Sigmoid colon (tissue), 7 donors: ENCODE measurements around the gene SDK2. TPM values are rescaled to one million over a fixed set of nuclear protein-coding genes. Genes with fewer than 3 reads are reported as not detected.

ENCODE experiments used
- DNase-seq: peaks from one replicate; pipeline ENCODE4 v3.0.0-alpha.2; 2019
- H3K27ac ChIP-seq, 4 donors: fragments of 200-600 bp; sonication (generic); one replicate each; pipeline ENCODE4 v1.5.1; 2016 to 2019; ENCODE audit warnings: mild to moderate bottlenecking in 1 of 4
- H3K27me3 ChIP-seq, 3 donors: fragments of 200-600 bp; sonication (generic); one replicate each; pipeline ENCODE4 v1.5.1; 2019; ENCODE audit warnings: mild to moderate bottlenecking in 1 of 3
- H3K36me3 ChIP-seq, 4 donors: fragments of 200-600 bp; sonication (generic); one replicate each; pipeline ENCODE4 v1.5.1; 2016 to 2019
- H3K4me1 ChIP-seq, 4 donors: fragments of 200-600 bp; sonication (generic); one replicate each; pipeline ENCODE4 v1.5.1; 2017 to 2019
- H3K4me3 ChIP-seq, 4 donors: fragments of 200-600 bp; sonication (generic); one replicate each; pipeline ENCODE4 v1.5.1; 2017 to 2019; ENCODE audit warnings: mild to moderate bottlenecking in 2 of 4, moderate library complexity in 1 of 4
- H3K9me3 ChIP-seq, 4 donors: fragments of 200-600 bp in 3 of 4; sonication (generic) in 3 of 4; one replicate each; pipeline versions ENCODE4 v1.5.1 to v1.6.1; 2013 to 2019
- EP300 ChIP-seq, 4 donors: sonication (generic); formaldehyde crosslinking; IDR thresholded peaks; one replicate each; pipeline ENCODE4 v1.6.1; 2017; ENCODE audit warnings: antibody characterized with exemption in 4 of 4
- POLR2A ChIP-seq, 2 donors: fragments of 450-650 bp; IDR thresholded peaks; one replicate each; pipeline ENCODE4 v1.6.1; 2016; ENCODE audit warnings: antibody characterized with exemption in 2 of 2, mild to moderate bottlenecking in 2 of 2, moderate library complexity in 2 of 2
- POLR2AphosphoS5 ChIP-seq, 4 donors: sonication (generic); formaldehyde crosslinking; IDR thresholded peaks; one replicate each; pipeline ENCODE4 v1.6.1; 2017; ENCODE audit warnings: antibody characterized with exemption in 4 of 4
- WGBS, 2 donors: extraction: QIAGEN DNeasy Blood & Tissue Kit; methylation state at CpG; one replicate each; pipeline ENCODE4 v1.1.7; 2013; 5-methylcytosine and 5-hydroxymethylcytosine counted together
- intact Hi-C: fragments of 100-400 bp; cut with DNase I; formaldehyde crosslinking; loops from one replicate; pipeline ENCODE4 v1.15.1; 2023
- polyA plus RNA-seq, 3 donors: library from polyadenylated mRNA; stranded (reverse); fragments of 200-250 nt; gene quantifications; one replicate each; pipeline ENCODE4 v1.2.3, GENCODE V29; 2013
- total RNA-seq, 4 donors: library from RNA; depleted of rRNA; stranded (reverse); fragments of >200 nt; gene quantifications; one replicate each; pipeline ENCODE4 v1.1.0, GENCODE V29; 2016
- TF ChIP-seq, protein P1 (sequence below), 4 experiments: fragments of 450-650 bp in 3 of 4; fragments of 200-600 bp in 1 of 4; IDR thresholded peaks; one replicate each; pipeline ENCODE4 v1.5.1; 2016 to 2019; ENCODE audit warnings: antibody characterized with exemption in 4 of 4, mild to moderate bottlenecking in 3 of 4, moderate library complexity in 2 of 4
- donor health status: healthy with polysubstance abuse.
- donor health status: Bipolar disorder and iron deficiency.
- donor health status: healthy.

The SDK2 gene
- total and polyA plus RNA-seq, 7 donors, result under 0.01 to 1.9 (median 0.71) TPM

DNA sequence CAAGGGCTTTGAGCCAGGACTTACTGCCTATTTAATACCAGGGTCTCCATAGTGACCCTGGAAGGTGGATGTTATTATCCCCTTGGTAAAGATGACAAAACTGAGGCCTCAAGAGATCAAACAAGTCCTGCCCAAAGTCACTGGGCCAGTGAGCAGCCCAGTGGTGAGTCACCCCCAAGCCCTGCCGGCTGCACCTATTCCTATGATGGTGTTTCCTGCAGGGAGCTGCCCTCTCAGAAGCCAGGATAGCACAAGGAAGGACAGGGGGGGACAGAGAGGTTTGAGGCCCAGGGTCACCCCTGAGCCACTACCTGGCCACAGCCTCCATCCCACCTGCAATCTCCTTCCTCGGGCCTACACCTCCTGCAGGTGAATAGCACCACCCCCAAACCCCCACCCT lies 90.9 kb downstream of the SDK2 start:
- H3K4me1 ChIP-seq, result no peaks in the 10 kb centered on the region
- H3K27me3 ChIP-seq, result peaks cover 0 to 23% (median 0%) of the 10 kb centered on the region in 3 donors
- TF ChIP-seq POLR2A (IDR thresholded peaks at IDR 0.05) (no peak), POLR2AphosphoS5 (IDR thresholded peaks at IDR 0.05) (no peak), EP300 (IDR thresholded peaks at IDR 0.05) (no peak)
- TF ChIP-seq, protein P1, sequence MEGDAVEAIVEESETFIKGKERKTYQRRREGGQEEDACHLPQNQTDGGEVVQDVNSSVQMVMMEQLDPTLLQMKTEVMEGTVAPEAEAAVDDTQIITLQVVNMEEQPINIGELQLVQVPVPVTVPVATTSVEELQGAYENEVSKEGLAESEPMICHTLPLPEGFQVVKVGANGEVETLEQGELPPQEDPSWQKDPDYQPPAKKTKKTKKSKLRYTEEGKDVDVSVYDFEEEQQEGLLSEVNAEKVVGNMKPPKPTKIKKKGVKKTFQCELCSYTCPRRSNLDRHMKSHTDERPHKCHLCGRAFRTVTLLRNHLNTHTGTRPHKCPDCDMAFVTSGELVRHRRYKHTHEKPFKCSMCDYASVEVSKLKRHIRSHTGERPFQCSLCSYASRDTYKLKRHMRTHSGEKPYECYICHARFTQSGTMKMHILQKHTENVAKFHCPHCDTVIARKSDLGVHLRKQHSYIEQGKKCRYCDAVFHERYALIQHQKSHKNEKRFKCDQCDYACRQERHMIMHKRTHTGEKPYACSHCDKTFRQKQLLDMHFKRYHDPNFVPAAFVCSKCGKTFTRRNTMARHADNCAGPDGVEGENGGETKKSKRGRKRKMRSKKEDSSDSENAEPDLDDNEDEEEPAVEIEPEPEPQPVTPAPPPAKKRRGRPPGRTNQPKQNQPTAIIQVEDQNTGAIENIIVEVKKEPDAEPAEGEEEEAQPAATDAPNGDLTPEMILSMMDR (IDR thresholded peaks at IDR 0.05), result no peak
- WGBS, 2 donors, result 84% methylated on average over 2 of the region's 2 CpGs
- intact Hi-C loops, result no loop called here
- H3K27ac ChIP-seq, result no peak overlapping the region
- H3K9me3 ChIP-seq, result no peaks in the 10 kb centered on the region
- H3K4me3 ChIP-seq, result no peak overlapping the region
- no peaks in the 10 kb centered on the region for H3K36me3 ChIP-seq
- DNase-seq, result no peak

GRCh38 chr17:73552300-73553048 lies 91.8 kb downstream of the SDK2 start:
- no peaks in the 10 kb centered on the region for H3K4me1 ChIP-seq
- 79 to 80% methylated on average over 30 of the region's 30 CpGs for WGBS, 2 donors
- TF ChIP-seq, protein P1 (IDR thresholded peaks at IDR 0.05), result no peak
- TF ChIP-seq POLR2A (IDR thresholded peaks at IDR 0.05) (no peak), EP300 (IDR thresholded peaks at IDR 0.05) (no peak), POLR2AphosphoS5 (IDR thresholded peaks at IDR 0.05) (no peak)
- no peaks in the 10 kb centered on the region for H3K36me3 ChIP-seq
- no peak overlapping the region for H3K27ac ChIP-seq
- H3K9me3 ChIP-seq, result no peaks in the 10 kb centered on the region
- peaks cover 0 to 23% (median 0%) of the 10 kb centered on the region in 3 donors for H3K27me3 ChIP-seq
- H3K4me3 ChIP-seq, result no peak overlapping the region
- intact Hi-C loops, result no loop called here
- DNase-seq, result no peak

GRCh38 chr17:73551759-73552158 lies 92.5 kb downstream of the SDK2 start:
- WGBS, 2 donors, result 28 to 63% methylated on average over 5 of the region's 5 CpGs
- H3K27me3 ChIP-seq, result peaks cover 0 to 23% (median 0%) of the 10 kb centered on the region in 3 donors
- TF ChIP-seq POLR2AphosphoS5 (IDR thresholded peaks at IDR 0.05) (no peak), EP300 (IDR thresholded peaks at IDR 0.05) (no peak), POLR2A (IDR thresholded peaks at IDR 0.05) (no peak)
- TF ChIP-seq, protein P1 (IDR thresholded peaks at IDR 0.05), result no peak
- H3K36me3 ChIP-seq, result no peaks in the 10 kb centered on the region
- H3K9me3 ChIP-seq, result no peaks in the 10 kb centered on the region
- DNase-seq, result no peak
- H3K4me1 ChIP-seq, result no peaks in the 10 kb centered on the region
- no peak overlapping the region for H3K27ac ChIP-seq
- intact Hi-C loops, result no loop called here
- H3K4me3 ChIP-seq, result no peak overlapping the region

DNA sequence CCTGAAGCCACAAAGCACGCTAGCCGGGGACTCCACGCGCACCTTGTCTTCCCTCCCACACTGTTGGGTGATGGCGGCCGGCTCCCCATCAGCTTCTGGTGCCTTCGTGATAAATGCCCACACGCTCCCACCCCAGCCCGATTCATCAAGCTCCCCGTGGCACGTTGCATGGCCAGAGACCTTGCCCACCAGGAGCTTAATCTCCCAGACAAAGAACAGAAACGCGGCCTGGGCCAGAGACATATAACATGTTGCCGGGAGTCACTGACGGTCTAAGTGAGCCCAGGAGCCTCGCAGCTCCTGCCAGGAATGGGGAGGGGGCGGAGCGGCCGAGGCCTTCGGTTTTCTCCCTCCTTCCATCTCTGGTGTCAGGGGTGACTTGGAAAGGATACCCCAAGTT lies 93.1 kb downstream of the SDK2 start:
- H3K27me3 ChIP-seq, result peaks cover 0 to 23% (median 0%) of the 10 kb centered on the region in 3 donors
- H3K9me3 ChIP-seq, result no peaks in the 10 kb centered on the region
- intact Hi-C loops, result no loop called here
- TF ChIP-seq POLR2AphosphoS5 (IDR thresholded peaks at IDR 0.05) (no peak), POLR2A (IDR thresholded peaks at IDR 0.05) (no peak), EP300 (IDR thresholded peaks at IDR 0.05) (no peak)
- TF ChIP-seq, protein P1 (IDR thresholded peaks at IDR 0.05), result no peak
- H3K4me1 ChIP-seq, result no peaks in the 10 kb centered on the region
- no peak overlapping the region for H3K27ac ChIP-seq
- no peak for DNase-seq
- WGBS, 2 donors, result 91 to 95% methylated on average over 20 of the region's 20 CpGs
- H3K4me3 ChIP-seq, result no peak overlapping the region
- H3K36me3 ChIP-seq, result no peaks in the 10 kb centered on the region
